GM12878 (cell line): Measurements from ENCODE around the gene REST. TPM values are rescaled to one million over a fixed set of nuclear protein-coding genes. Genes with fewer than 3 reads are reported as not detected.

ENCODE experiments used
- ATAC-seq: fragments of 200-7000 bp; cut with Tn5 transposase; 3 replicates; pipeline ENCODE4 v1.9.1; 2020; ENCODE audit warnings: mild to moderate bottlenecking, moderate library complexity
- BruUV-seq: library from RNA; stranded (reverse); fragments of 400-500 nt; replicated peaks from 2 replicates; lab custom pipeline; 2021; lab: Mats Ljungman, UMichigan
- CTCF ChIA-PET: fragments of 300-600 bp; sonication (Branson Sonifier 250); formaldehyde crosslinking; extraction: SDS; loops from one replicate; lab custom pipeline; 2021; ENCODE audit warnings: inconsistent platforms; lab: Yijun Ruan, JAX
- POLR2A ChIA-PET: fragments of 350-600 bp; formaldehyde crosslinking; extraction: SDS; loops from one replicate; lab custom pipeline; 2021; ENCODE audit warnings: inconsistent platforms; lab: Charles Lee
- RAD21 ChIA-PET: fragments of 300-600 bp; sonication (Branson Sonifier 250); formaldehyde crosslinking; loops from one replicate; lab custom pipeline; 2023; ENCODE audit warnings: antibody characterized with exemption; ENCODE audit not compliant: unreplicated experiment; lab: Charles Lee
- SMC1A ChIA-PET: fragments of 300-600 bp; sonication (Branson Sonifier 250); formaldehyde crosslinking; loops from one replicate; lab custom pipeline; 2023; ENCODE audit not compliant: unreplicated experiment, uncharacterized antibody; lab: Charles Lee
- DNase-seq: peaks from one replicate; pipeline ENCODE4 v3.0.0-alpha.2; 2011; ENCODE audit warnings: low read depth, low spot score
- FAIRE-seq: peaks from 3 replicates; lab custom pipeline; 2011; peaks lifted over from hg19 to GRCh38; lab: Jason Lieb, UNC
- H2AFZ ChIP-seq: 2 replicates; pipeline ENCODE4 v1.6.0; 2011; ENCODE audit warnings: low read depth, low read length, control low read depth; ENCODE audit not compliant: control insufficient read depth
- H3K27ac ChIP-seq: 2 replicates; pipeline ENCODE4 v1.5.1; 2011; ENCODE audit warnings: control low read depth; ENCODE audit not compliant: control insufficient read depth, insufficient read depth
- H3K27me3 ChIP-seq, 2 experiments: replicated peaks in 1 of 2; 2 replicates each; pipeline versions ENCODE4 v1.6.0 to v1.6.1; 2011; ENCODE audit warnings: low read length in 1 of 2; ENCODE audit not compliant: control insufficient read depth in 2 of 2, insufficient read depth in 2 of 2
- H3K36me3 ChIP-seq, 2 experiments: 2 replicates each; pipeline ENCODE4 v1.5.1; 2011; ENCODE audit warnings: low read length in 1 of 2; ENCODE audit not compliant: control insufficient read depth in 2 of 2, insufficient read depth in 2 of 2
- H3K4me1 ChIP-seq: 2 replicates; pipeline ENCODE4 v1.6.1; 2011; ENCODE audit warnings: mild to moderate bottlenecking, low read length, moderate library complexity, mixed read lengths; ENCODE audit not compliant: control insufficient read depth, insufficient read depth
- H3K4me2 ChIP-seq: 2 replicates; pipeline ENCODE4 v1.6.0; 2011; ENCODE audit warnings: control low read depth; ENCODE audit not compliant: control insufficient read depth, insufficient read depth
- H3K4me3 ChIP-seq: fragments of 200-600 bp; sonication (generic); 2 replicates; pipeline ENCODE4 v1.5.1; 2016
- H3K79me2 ChIP-seq: 2 replicates; pipeline ENCODE4 v1.6.0; 2011; ENCODE audit warnings: low read length; ENCODE audit not compliant: control insufficient read depth, insufficient read depth
- H3K9ac ChIP-seq: 2 replicates; pipeline ENCODE4 v1.8.0; 2011; ENCODE audit warnings: low read length, control low read depth, mixed read lengths; ENCODE audit not compliant: control insufficient read depth, insufficient read depth
- H3K9me3 ChIP-seq: replicated peaks from 3 replicates; pipeline ENCODE4 v1.5.1; 2011; ENCODE audit warnings: mild to moderate bottlenecking, low read length; ENCODE audit not compliant: control insufficient read depth, insufficient read depth
- H4K20me1 ChIP-seq: 2 replicates; pipeline ENCODE4 v1.6.0; 2011; ENCODE audit not compliant: control insufficient read depth, insufficient read depth
- CREB1 ChIP-seq: IDR thresholded peaks from 2 replicates; pipeline ENCODE4 v1.6.1; 2012; ENCODE audit warnings: low read depth, mild to moderate bottlenecking, inconsistent platforms
- KLF5 ChIP-seq: fragments of 450-650 bp; IDR thresholded peaks from 2 replicates; pipeline ENCODE4 v1.6.1; 2014; ENCODE audit warnings: mild to moderate bottlenecking; ENCODE audit not compliant: partially characterized antibody
- MAX ChIP-seq: IDR thresholded peaks from 2 replicates; pipeline ENCODE4 v1.6.1; 2012; ENCODE audit warnings: low read depth, low read length, improper control_type of control experiment
- MTA3 ChIP-seq: IDR thresholded peaks from 2 replicates; pipeline ENCODE4 v1.6.1; 2012; ENCODE audit warnings: low read length, inconsistent platforms, borderline replicate concordance
- NBN ChIP-seq: fragments of 450-650 bp; IDR thresholded peaks from 2 replicates; pipeline ENCODE4 v1.6.1; 2016
- NFIC ChIP-seq: IDR thresholded peaks from 2 replicates; pipeline ENCODE4 v1.6.1; 2012; ENCODE audit warnings: low read depth, mild to moderate bottlenecking, inconsistent platforms, low read length, moderate library complexity
- PBX3 ChIP-seq: IDR thresholded peaks from 2 replicates; pipeline ENCODE4 v1.6.1; 2011; ENCODE audit warnings: mild to moderate bottlenecking, low read depth, low read length, moderate library complexity; ENCODE audit not compliant: insufficient replicate concordance
- RELA ChIP-seq: fragments of 450-650 bp; IDR thresholded peaks from 2 replicates; pipeline ENCODE4 v1.8.0; 2014; ENCODE audit warnings: borderline replicate concordance; ENCODE audit not compliant: partially characterized antibody
- RFX5 ChIP-seq: IDR thresholded peaks from 2 replicates; pipeline ENCODE4 v1.6.1; 2011; ENCODE audit warnings: low read depth, low read length, improper control_type of control experiment
- RUNX3 ChIP-seq: IDR thresholded peaks from 2 replicates; pipeline ENCODE4 v1.6.1; 2012; ENCODE audit warnings: low read length, inconsistent platforms
- SMAD5 ChIP-seq: IDR thresholded peaks from 2 replicates; pipeline ENCODE4 v1.6.1; 2016; ENCODE audit warnings: antibody characterized with exemption, low read depth
- SREBF1 ChIP-seq: IDR thresholded peaks from 2 replicates; pipeline ENCODE4 v1.6.1; 2012; ENCODE audit warnings: mild to moderate bottlenecking, low read length
- WRNIP1 ChIP-seq: IDR thresholded peaks from 2 replicates; pipeline ENCODE4 v1.6.1; 2011; ENCODE audit warnings: low read depth, low read length, improper control_type of control experiment, borderline replicate concordance
- ZNF384 ChIP-seq: IDR thresholded peaks from 2 replicates; pipeline ENCODE4 v1.6.1; 2012; ENCODE audit warnings: low read depth, mild to moderate bottlenecking, low read length, improper control_type of control experiment, borderline replicate concordance
- WGBS: methylation state at CpG from one replicate; pipeline ENCODE4 v1.1.6; 2016; ENCODE audit warnings: low lambda C conversion rate; ENCODE audit not compliant: insufficient replicate concordance, insufficient coverage; ENCODE audit errors: missing lambda C conversion rate; 5-methylcytosine and 5-hydroxymethylcytosine counted together
- in situ Hi-C: fragments of 300-500 bp; cut with MboI; formaldehyde crosslinking; loops from 9 replicates; pipeline ENCODE4 v1.14.3; 2018; ENCODE audit warnings: mixed read lengths
- intact Hi-C: fragments of 100-400 bp; cut with micrococcal nuclease; formaldehyde crosslinking; loops from one replicate; pipeline ENCODE4 v1.14.2; 2022; ENCODE audit not compliant: unreplicated experiment
- polyA plus RNA-seq, 11 experiments: library from polyadenylated mRNA; depleted of rRNA in 4 of 11; unstranded in 6 of 11; stranded (reverse) in 5 of 11; fragments of >200 nt; fragmentation: Nextera tagmentation in 4 of 11; fragmentation: Illumina TruSeq in 1 of 11; extraction: Ambion mirVana in 4 of 11; extraction: Trizol in 1 of 11; gene quantifications; 1 replicate in 1 of 11; 2 replicates in 10 of 11; pipeline versions ENCODE4 v1.2.1 to v1.2.3, GENCODE V29; 2011 to 2016; ENCODE audit warnings: inconsistent platforms in 2 of 11, missing spikeins in 2 of 11, low read depth in 1 of 11
- total RNA-seq, 4 experiments: library from RNA; depleted of rRNA in 3 of 4; stranded (reverse); fragments of >200 nt in 3 of 4; fragmentation: Illumina TruSeq in 1 of 4; extraction: Trizol in 1 of 4; gene quantifications; 2 replicates each; pipeline versions ENCODE4 v1.2.1 to v1.2.3, GENCODE V29; 2013 to 2021
- TF ChIP-seq, protein P1 (sequence below): fragments of 450-650 bp; IDR thresholded peaks from 2 replicates; pipeline ENCODE4 v1.6.1; 2016; ENCODE audit warnings: mild to moderate bottlenecking
- TF ChIP-seq, protein P2 (sequence below): IDR thresholded peaks from 2 replicates; pipeline ENCODE4 v1.6.1; 2012; ENCODE audit warnings: low read length, inconsistent platforms

The REST gene
- total and polyA plus RNA-seq, 10 of the 15 experiments (the other 5 are each of a cell fraction or from before 2014, with no cell fraction given): 3.7 to 36.3 (median 20.4) TPM

DNA sequence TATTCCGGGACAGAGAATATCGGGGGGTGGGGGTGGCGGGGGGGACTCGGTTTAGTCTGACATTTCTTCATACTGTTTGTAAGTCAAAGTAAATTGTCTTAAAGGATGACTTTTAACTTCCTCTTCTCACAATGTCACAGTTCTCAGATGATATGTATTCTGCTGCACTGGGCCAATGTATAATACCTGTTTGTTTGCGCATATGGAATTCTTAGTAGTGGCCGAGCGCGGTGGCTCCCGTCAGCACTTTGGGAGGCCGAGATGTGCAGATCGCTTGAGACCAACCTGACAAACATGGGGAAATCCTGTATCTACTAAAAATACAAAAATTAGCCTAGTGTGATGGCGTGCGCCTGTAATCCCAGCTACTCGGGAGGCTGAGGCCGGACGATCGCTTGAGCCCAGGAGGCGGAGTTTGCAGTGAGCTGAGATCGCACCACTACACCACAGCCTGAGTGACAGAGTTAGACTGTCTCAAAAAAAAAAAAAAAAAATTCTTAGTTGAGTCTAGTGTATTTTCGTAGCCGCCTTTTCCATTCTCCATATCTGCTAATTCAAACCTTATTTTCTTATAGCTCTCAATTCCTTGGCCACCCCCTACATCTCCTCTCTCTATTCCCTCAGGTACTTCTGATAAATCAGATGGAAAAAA lies 71.8 kb downstream of the REST start:
- peaks cover 4% of the 10 kb centered on the region for H3K4me1 ChIP-seq
- CTCF ChIA-PET: interaction anchor here (0.7 to 2.4 kb wide), 5 partner anchors 9 to 210 kb away, joined by 3 to 7 read pairs (median 5); no protein-coding TSS in a partner anchor
- 2% methylated on average over 21 of the region's 21 CpGs for WGBS
- H3K9ac ChIP-seq: peak overlapping the region; percentile 98
- DNase-seq (no peak), ATAC-seq (peak; percentile 14), FAIRE-seq (no peak)
- peak overlapping the region; percentile 92 for H3K27ac ChIP-seq
- H4K20me1 ChIP-seq: peaks cover 10% of the 10 kb centered on the region
- SMC1A ChIA-PET: interaction anchor here (1.0 to 3.3 kb wide), 8 partner anchors 9 to 544 kb away, joined by 3 to 18 read pairs (median 4); partner anchors contain the start of genes PAICS and REST
- peak overlapping the region; percentile 76 for H3K4me2 ChIP-seq
- no peaks in the 10 kb centered on the region for H3K36me3 ChIP-seq
- H2AFZ ChIP-seq: no peak overlapping the region
- RAD21 ChIA-PET: interaction anchor here (0.6 to 3.9 kb wide), 5 partner anchors 11 to 556 kb away, joined by 3 to 43 read pairs (median 12); partner anchors contain the start of genes PAICS, PPAT and REST
- POLR2A ChIA-PET: interaction anchor here (0.6 to 4.1 kb wide), 11 partner anchors 9 to 1434 kb away, joined by 3 to 31 read pairs (median 4); partner anchors contain the start of genes AASDH, PAICS, PPAT and REST
- BruUV-seq: no TSS peak
- intact Hi-C loops (loop anchor here (2.0 to 5.0 kb wide), 2 partner anchors 543 to 1032 kb away; partner anchors contain the start of genes CEP135 and PAICS), in situ Hi-C loops (no loop called here)
- H3K79me2 ChIP-seq: peaks cover 85% of the 10 kb centered on the region
- no peaks in the 10 kb centered on the region for H3K27me3 ChIP-seq
- no peaks in the 10 kb centered on the region; the same call in 2 of the 3 replicates for H3K9me3 ChIP-seq
- H3K4me3 ChIP-seq: peak overlapping the region; percentile 92
- TF ChIP-seq SMAD5 (no peak), SREBF1 (no peak), WRNIP1 (no peak), MTA3 (no peak), RUNX3 (0 out of 2 replicates have a peak, but pooled peaks have one; percentile 12), RFX5 (no peak), MAX (no peak), PBX3 (peak; percentile 66), RELA (no peak), KLF5 (no peak), NFIC (no peak), CREB1 (no peak), NBN (peak; percentile 42; the same call in 1 of the 2 replicates), ZNF384 (peak; percentile 76; the same call in 1 of the 2 replicates)
- TF ChIP-seq, protein P1, sequence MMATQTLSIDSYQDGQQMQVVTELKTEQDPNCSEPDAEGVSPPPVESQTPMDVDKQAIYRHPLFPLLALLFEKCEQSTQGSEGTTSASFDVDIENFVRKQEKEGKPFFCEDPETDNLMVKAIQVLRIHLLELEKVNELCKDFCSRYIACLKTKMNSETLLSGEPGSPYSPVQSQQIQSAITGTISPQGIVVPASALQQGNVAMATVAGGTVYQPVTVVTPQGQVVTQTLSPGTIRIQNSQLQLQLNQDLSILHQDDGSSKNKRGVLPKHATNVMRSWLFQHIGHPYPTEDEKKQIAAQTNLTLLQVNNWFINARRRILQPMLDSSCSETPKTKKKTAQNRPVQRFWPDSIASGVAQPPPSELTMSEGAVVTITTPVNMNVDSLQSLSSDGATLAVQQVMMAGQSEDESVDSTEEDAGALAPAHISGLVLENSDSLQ: peak; percentile 95
- TF ChIP-seq, protein P2, sequence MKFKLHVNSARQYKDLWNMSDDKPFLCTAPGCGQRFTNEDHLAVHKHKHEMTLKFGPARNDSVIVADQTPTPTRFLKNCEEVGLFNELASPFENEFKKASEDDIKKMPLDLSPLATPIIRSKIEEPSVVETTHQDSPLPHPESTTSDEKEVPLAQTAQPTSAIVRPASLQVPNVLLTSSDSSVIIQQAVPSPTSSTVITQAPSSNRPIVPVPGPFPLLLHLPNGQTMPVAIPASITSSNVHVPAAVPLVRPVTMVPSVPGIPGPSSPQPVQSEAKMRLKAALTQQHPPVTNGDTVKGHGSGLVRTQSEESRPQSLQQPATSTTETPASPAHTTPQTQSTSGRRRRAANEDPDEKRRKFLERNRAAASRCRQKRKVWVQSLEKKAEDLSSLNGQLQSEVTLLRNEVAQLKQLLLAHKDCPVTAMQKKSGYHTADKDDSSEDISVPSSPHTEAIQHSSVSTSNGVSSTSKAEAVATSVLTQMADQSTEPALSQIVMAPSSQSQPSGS: no peak
